ENCODE measurements around the gene ZNF266. TPM values are rescaled to one million over a fixed set of nuclear protein-coding genes. Genes with fewer than 3 reads are reported as not detected.

ZNF266 gene
- total and polyA plus RNA-seq, 2 of the 8 experiments (the other 6 are each of a cell fraction or from before 2014, with no cell fraction given): 6.6 to 15.3 TPM

GRCh38 chr19:9362905-9363304 lies 72.5 kb downstream of the ZNF266 start, which contains the start of gene ZNF177:
TSS of gene ZNF177 (plus strand) at chr19:9363013. CDS start at chr19:9378312, 15,299 bp downstream.
- Histone ChIP-seq H3K4me2 (ENCODE audit: insufficient read depth in 1 of 2, low read depth in 2 of 2, low read length in 2 of 2) (no peak within 1 kb of the TSS), H3K27ac (ENCODE audit: low read depth, low read length) (no peak within 1 kb of the TSS), H3K27me3 (replicated peaks in 1 of 4; ENCODE audit: control insufficient read depth in 3 of 4, extremely low read depth in 1 of 4, insufficient read depth in 3 of 4, low read length in 3 of 4) (no peaks in the 10 kb centered on the region), H2AFZ (ENCODE audit: low read length) (no peak within 1 kb of the TSS), H3K9me3 (ENCODE audit: insufficient read depth in 2 of 2, low read depth in 1 of 2, low read length in 1 of 2) (peaks cover 23 to 52% of the 10 kb centered on the region in 2 experiments), H3K36me3 (ENCODE audit: control insufficient read depth in 2 of 4, insufficient read depth in 4 of 4, low read length in 3 of 4) (peaks cover 0 to 16% (median 0%) of the 10 kb centered on the region in 4 experiments; a peak in 2 of 8 replicates), H3K4me1 (replicated peaks in 1 of 4; ENCODE audit: control insufficient read depth in 3 of 4, insufficient read depth in 4 of 4, low read length in 3 of 4) (no peaks in the 10 kb centered on the region), H2BK12ac (ENCODE audit: low read depth, low read length) (no peak within 1 kb of the TSS), H3K79me2 (ENCODE audit: control insufficient read depth in 1 of 2, insufficient read depth in 2 of 2, low read length in 2 of 2) (no peaks in the 10 kb centered on the region), H3K4me3 (ENCODE audit: extremely low read depth in 1 of 4, insufficient read depth in 2 of 4, low read depth in 3 of 4, low read length in 4 of 4) (no peak within 1 kb of the TSS), H2BK5ac (ENCODE audit: low read depth, low read length) (no peak within 1 kb of the TSS), H3K23me2 (ENCODE audit: low read depth, low read length) (no peaks in the 10 kb centered on the region), H3K9ac (replicated peaks in 1 of 4; ENCODE audit: extremely low read depth in 1 of 4, low read depth in 3 of 4, low read length in 3 of 4) (no peak within 1 kb of the TSS), H4K20me1 (replicated peaks in 1 of 2; ENCODE audit: control insufficient read depth in 1 of 2, insufficient read depth in 2 of 2, low read length in 2 of 2) (no peaks in the 10 kb centered on the region), H4K8ac (ENCODE audit: extremely low read depth, insufficient read depth, low read length) (no peak within 1 kb of the TSS), H3K4ac (replicated peaks; ENCODE audit: insufficient read length, low read depth, low read length) (no peak within 1 kb of the TSS), H2BK120ac (replicated peaks; ENCODE audit: low read depth, low read length) (no peak within 1 kb of the TSS), H3K56ac (replicated peaks; ENCODE audit: insufficient read length, low read depth, low read length) (no peak within 1 kb of the TSS), H3K79me1 (ENCODE audit: low read depth, low read length) (no peaks in the 10 kb centered on the region), H2BK20ac (ENCODE audit: low read length) (no peak within 1 kb of the TSS), H2BK15ac (ENCODE audit: low read length) (no peak within 1 kb of the TSS), H3K14ac (ENCODE audit: insufficient read length) (no peak within 1 kb of the TSS), H3K18ac (ENCODE audit: extremely low read depth, low read length) (no peak within 1 kb of the TSS), H4K5ac (ENCODE audit: insufficient read length, low read depth, low read length) (no peak within 1 kb of the TSS), H2AK5ac (ENCODE audit: low read depth, low read length) (no peak within 1 kb of the TSS), H4K91ac (replicated peaks; ENCODE audit: insufficient read length, low read length) (no peak within 1 kb of the TSS), H3K23ac (ENCODE audit: insufficient read length) (no peak within 1 kb of the TSS)
- POLR2A ChIA-PET (ENCODE audit: partially characterized antibody): no interaction called here
- FAIRE-seq (no peak), DNase-seq (ENCODE audit: low read depth in 1 of 2, low spot score in 2 of 2) (no peak)
- WGBS, 2 experiments (ENCODE audit: extremely low coverage in 1 of 2, insufficient coverage in 1 of 2, insufficient read length in 1 of 2, insufficient replicate concordance in 2 of 2, low coverage in 1 of 2, low lambda C conversion rate in 2 of 2, missing lambda C conversion rate in 1 of 2): 95% methylated on average over 20 of the region's 28 CpGs; no CpG with 5 or more reads in 1 of the 2 experiments
- CTCF ChIA-PET (ENCODE audit: partially characterized antibody): no interaction called here
- TF ChIP-seq EZH2 (IDR thresholded peaks at IDR 0.05; ENCODE audit: low read depth, low read length, severe bottlenecking): no peak
- no peak for TF ChIP-seq BRCA1 (IDR thresholded peaks at IDR 0.05; ENCODE audit: low read depth, low read length)
- TF ChIP-seq ATF3 (IDR thresholded peaks at IDR 0.05; ENCODE audit: insufficient read depth, low read depth, low read length): no peak
- TF ChIP-seq TAF1 (IDR thresholded peaks at IDR 0.05; ENCODE audit: low read depth, low read length): no peak
- no peak for TF ChIP-seq RBBP5 (IDR thresholded peaks at IDR 0.05; ENCODE audit: borderline replicate concordance, low read depth, low read length)
- no peak for TF ChIP-seq CEBPB (IDR thresholded peaks at IDR 0.05; ENCODE audit: low read depth, low read length)
- no peak for TF ChIP-seq JUND (IDR thresholded peaks at IDR 0.05; ENCODE audit: low read length)
- no peak for TF ChIP-seq FOSL1 (IDR thresholded peaks at IDR 0.05; ENCODE audit: insufficient read depth, low read depth, low read length)
- TF ChIP-seq RAD21 (IDR thresholded peaks at IDR 0.05 in 1 of 2, conservative IDR thresholded peaks at IDR 0.05 in 1 of 2; ENCODE audit: low read depth in 2 of 2, low read length in 2 of 2): no peak
- no peak for TF ChIP-seq TCF12 (IDR thresholded peaks at IDR 0.05; ENCODE audit: low read depth, low read length)
- no peak for TF ChIP-seq EP300 (IDR thresholded peaks at IDR 0.05; ENCODE audit: borderline replicate concordance in 1 of 2, low read depth in 2 of 2, low read length in 2 of 2)
- TF ChIP-seq GTF2F1 (IDR thresholded peaks at IDR 0.05; ENCODE audit: borderline replicate concordance, low read depth, low read length): no peak
- TF ChIP-seq SAP30 (IDR thresholded peaks at IDR 0.05; ENCODE audit: insufficient read depth, insufficient replicate concordance, low read length): no peak
- no peak for TF ChIP-seq CBX8 (IDR thresholded peaks at IDR 0.05; ENCODE audit: borderline replicate concordance, low read depth, low read length)
